T-helper 1 cell treated with Interleukin-12 subunit alpha and Interleukin-12 subunit beta and Interleukin-4 antibody, amounts not matched to agents 30 μg/mL and 1 μg/mL, for 36 hours (primary cell): ENCODE measurements around the gene BNIPL.

Experiments
- H3K27ac Mint-ChIP-seq: one replicate; pipeline ENCODE4 v1.8.0; 2021; ENCODE audit warnings: mild to moderate bottlenecking, mixed read lengths
- H3K27me3 Mint-ChIP-seq: one replicate; pipeline ENCODE4 v1.8.0; 2021; ENCODE audit warnings: low read depth, mixed read lengths
- H3K36me3 Mint-ChIP-seq: one replicate; pipeline ENCODE4 v1.8.0; 2021; ENCODE audit warnings: low read depth, mixed read lengths
- H3K4me1 Mint-ChIP-seq: one replicate; pipeline ENCODE4 v1.8.0; 2021; ENCODE audit warnings: low read depth, mixed read lengths
- H3K4me3 Mint-ChIP-seq: one replicate; pipeline ENCODE4 v1.8.0; 2021; ENCODE audit warnings: mild to moderate bottlenecking, moderate library complexity, mixed read lengths
- H3K9me3 Mint-ChIP-seq: one replicate; pipeline ENCODE4 v1.8.0; 2021; ENCODE audit warnings: mixed read lengths

The BNIPL gene

DNA sequence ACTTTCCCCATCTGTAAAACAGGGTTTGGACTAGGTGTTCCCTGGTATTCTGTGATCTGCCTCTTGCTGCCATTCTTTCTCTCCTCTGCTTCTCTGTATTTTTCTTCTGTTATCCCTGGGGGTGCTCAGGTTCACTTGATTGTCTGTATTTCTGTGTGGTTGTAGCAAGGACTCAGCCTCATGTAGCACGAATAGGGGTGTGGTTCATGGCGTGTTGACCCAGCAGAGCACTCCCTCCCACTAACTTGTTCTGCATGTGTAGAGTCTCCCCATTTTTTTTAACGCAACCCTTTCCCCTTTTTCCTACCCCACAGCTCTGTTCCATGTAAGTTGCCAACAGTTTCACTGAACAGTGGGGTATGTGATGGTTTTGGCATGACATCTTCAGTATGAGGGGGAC is 1.2 kb upstream of the BNIPL start:
- H3K4me3 Mint-ChIP-seq: no peak overlapping the region
- H3K27ac Mint-ChIP-seq: no peak overlapping the region
- peaks cover 24% of the 10 kb centered on the region for H3K36me3 Mint-ChIP-seq

DNA sequence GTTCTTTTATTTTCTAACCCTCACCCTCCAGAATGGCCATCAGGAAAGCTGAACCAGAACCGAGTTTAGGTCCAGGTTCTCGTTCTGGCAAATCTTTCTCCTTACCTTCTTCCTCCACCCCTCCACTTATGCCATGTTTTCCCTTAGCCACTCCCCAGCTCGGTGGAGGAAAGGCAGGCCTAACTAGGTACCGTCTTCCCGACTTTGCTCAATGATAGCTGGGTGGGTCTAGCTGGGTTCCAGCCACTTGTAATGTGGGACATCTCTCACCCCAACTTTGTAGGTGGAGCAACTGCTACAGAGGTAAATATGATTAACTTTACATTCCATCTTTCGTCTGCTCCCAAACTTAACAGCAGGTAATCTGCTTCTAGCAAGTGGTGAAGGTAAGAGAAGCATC is 646 bp downstream of the BNIPL start:
- no peak overlapping the region for H3K4me3 Mint-ChIP-seq
- H3K27ac Mint-ChIP-seq: no peak overlapping the region
- peaks cover 20% of the 10 kb centered on the region for H3K36me3 Mint-ChIP-seq
- no peaks in the 10 kb centered on the region for H3K4me1 Mint-ChIP-seq
- H3K9me3 Mint-ChIP-seq: no peaks in the 10 kb centered on the region
- no peaks in the 10 kb centered on the region for H3K27me3 Mint-ChIP-seq

More for the DNA sequence above, 1.2 kb upstream of the BNIPL start:
- Mint-ChIP-seq H3K4me1 (no peaks in the 10 kb centered on the region), H3K9me3 (no peaks in the 10 kb centered on the region), H3K27me3 (no peaks in the 10 kb centered on the region)

DNA sequence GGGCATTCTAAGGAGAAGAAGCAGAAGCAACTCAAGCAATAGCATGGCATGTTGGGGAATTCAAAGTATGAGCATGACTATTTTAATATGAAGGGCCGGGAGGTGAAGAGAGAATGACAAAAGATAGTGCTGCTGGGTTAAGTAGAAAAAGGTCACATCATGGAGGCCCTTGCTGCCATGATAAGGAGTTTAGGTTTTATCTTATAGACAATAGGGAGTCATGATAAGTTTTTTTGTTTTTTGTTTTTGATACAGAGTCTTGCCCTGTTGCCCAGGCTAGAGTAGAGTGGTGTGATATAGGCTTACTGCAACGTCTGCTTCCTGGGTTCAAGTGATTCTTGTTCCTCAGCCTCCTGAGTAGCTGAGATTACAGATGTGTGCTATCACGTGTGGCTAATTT is 3.1 kb downstream of the BNIPL start:
- no peak overlapping the region for H3K27ac Mint-ChIP-seq
- H3K27me3 Mint-ChIP-seq: no peaks in the 10 kb centered on the region
- H3K36me3 Mint-ChIP-seq: peaks cover 23% of the 10 kb centered on the region

DNA sequence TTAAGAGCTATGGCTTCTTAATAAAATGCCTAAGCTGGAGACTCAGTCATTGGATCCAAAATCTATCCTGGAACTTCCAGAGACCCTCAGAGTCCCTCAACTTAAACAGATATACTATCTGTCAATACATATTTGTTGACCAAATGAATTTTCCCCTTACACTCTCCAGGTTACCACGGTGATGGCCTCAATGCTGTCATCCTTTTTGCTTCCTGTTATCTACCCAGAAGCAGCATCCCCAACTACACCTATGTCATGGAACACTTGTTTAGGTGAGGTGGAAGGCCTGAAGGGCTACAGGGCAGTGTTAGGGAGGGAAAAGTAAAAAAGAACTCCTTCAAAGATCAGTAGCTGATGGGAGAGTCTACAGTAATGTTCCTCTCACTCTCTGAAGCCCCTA is 6.8 kb downstream of the BNIPL start:
- H3K27ac Mint-ChIP-seq: no peak overlapping the region
- no peak overlapping the region for H3K4me3 Mint-ChIP-seq

More for the DNA sequence above, 3.1 kb downstream of the BNIPL start:
- peaks cover 6% of the 10 kb centered on the region for H3K4me1 Mint-ChIP-seq
- H3K9me3 Mint-ChIP-seq: no peaks in the 10 kb centered on the region
- H3K4me3 Mint-ChIP-seq: no peak overlapping the region

DNA sequence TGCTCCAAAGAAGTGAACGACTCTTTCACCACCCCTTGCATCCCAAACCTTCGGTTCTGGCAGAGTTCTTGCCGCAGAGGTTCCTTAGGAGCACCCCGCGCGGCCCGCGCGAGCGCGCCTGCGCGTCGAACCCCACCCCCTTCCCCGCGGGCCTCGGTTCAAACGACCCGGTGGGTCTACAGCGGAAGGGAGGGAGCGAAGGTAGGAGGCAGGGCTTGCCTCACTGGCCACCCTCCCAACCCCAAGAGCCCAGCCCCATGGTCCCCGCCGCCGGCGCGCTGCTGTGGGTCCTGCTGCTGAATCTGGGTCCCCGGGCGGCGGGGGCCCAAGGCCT is 11.2 kb downstream of the BNIPL start, which contains the start of gene C1orf56:
Gene C1orf56, plus strand, starts transcription at position 161 of the 334 bp plus-strand sequence. Its CDS starts 97 bp downstream, at position 258.
- H3K4me3 Mint-ChIP-seq: peak within 1 kb of the TSS; percentile 84

More for the DNA sequence above, 6.8 kb downstream of the BNIPL start:
- no peaks in the 10 kb centered on the region for H3K27me3 Mint-ChIP-seq
- H3K9me3 Mint-ChIP-seq: no peaks in the 10 kb centered on the region
- H3K36me3 Mint-ChIP-seq: peaks cover 15% of the 10 kb centered on the region
- H3K4me1 Mint-ChIP-seq: peaks cover 19% of the 10 kb centered on the region

DNA sequence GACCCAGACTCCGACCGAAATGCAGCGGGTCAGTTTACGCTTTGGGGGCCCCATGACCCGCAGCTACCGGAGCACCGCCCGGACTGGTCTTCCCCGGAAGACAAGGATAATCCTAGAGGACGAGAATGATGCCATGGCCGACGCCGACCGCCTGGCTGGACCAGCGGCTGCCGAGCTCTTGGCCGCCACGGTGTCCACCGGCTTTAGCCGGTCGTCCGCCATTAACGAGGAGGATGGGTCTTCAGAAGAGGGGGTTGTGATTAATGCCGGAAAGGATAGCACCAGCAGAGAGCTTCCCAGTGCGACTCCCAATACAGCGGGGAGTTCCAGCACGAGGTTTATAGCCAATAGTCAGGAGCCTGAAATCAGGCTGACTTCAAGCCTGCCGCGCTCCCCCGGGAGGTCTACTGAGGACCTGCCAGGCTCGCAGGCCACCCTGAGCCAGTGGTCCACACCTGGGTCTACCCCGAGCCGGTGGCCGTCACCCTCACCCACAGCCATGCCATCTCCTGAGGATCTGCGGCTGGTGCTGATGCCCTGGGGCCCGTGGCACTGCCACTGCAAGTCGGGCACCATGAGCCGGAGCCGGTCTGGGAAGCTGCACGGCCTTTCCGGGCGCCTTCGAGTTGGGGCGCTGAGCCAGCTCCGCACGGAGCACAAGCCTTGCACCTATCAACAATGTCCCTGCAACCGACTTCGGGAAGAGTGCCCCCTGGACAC is 11.7 kb downstream of the BNIPL start:
- peaks cover 28% of the 10 kb centered on the region for H3K36me3 Mint-ChIP-seq
- H3K9me3 Mint-ChIP-seq: no peaks in the 10 kb centered on the region
- H3K27ac Mint-ChIP-seq: peak overlapping the region; percentile 62
- H3K4me3 Mint-ChIP-seq: peak overlapping the region; percentile 84
- H3K27me3 Mint-ChIP-seq: no peaks in the 10 kb centered on the region
- peaks cover 34% of the 10 kb centered on the region for H3K4me1 Mint-ChIP-seq

More for the DNA sequence above, 11.2 kb downstream of the BNIPL start, which contains the start of gene C1orf56:
- Mint-ChIP-seq H3K36me3 (peaks cover 27% of the 10 kb centered on the region), H3K4me1 (peaks cover 36% of the 10 kb centered on the region), H3K27ac (peak within 1 kb of the TSS; percentile 62), H3K9me3 (no peaks in the 10 kb centered on the region), H3K27me3 (no peaks in the 10 kb centered on the region)

DNA sequence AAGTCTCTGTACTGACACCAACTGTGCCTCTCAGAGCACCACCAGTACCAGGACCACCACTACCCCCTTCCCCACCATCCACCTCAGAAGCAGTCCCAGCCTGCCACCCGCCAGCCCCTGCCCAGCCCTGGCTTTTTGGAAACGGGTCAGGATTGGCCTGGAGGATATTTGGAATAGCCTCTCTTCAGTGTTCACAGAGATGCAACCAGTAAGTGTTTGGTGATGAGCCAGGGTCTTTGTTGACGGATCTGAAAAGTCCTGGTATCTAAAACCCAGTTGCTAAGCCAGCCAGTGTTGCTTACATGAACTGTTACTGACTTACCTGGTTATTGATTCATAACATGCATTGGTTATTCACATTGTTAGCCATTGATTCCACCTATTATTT is 12.3 kb downstream of the BNIPL start:
- H3K27me3 Mint-ChIP-seq: no peaks in the 10 kb centered on the region
- H3K27ac Mint-ChIP-seq: no peak overlapping the region
- H3K4me1 Mint-ChIP-seq: peaks cover 31% of the 10 kb centered on the region
- no peaks in the 10 kb centered on the region for H3K9me3 Mint-ChIP-seq
- H3K36me3 Mint-ChIP-seq: peaks cover 29% of the 10 kb centered on the region
- H3K4me3 Mint-ChIP-seq: peak overlapping the region; percentile 84

DNA sequence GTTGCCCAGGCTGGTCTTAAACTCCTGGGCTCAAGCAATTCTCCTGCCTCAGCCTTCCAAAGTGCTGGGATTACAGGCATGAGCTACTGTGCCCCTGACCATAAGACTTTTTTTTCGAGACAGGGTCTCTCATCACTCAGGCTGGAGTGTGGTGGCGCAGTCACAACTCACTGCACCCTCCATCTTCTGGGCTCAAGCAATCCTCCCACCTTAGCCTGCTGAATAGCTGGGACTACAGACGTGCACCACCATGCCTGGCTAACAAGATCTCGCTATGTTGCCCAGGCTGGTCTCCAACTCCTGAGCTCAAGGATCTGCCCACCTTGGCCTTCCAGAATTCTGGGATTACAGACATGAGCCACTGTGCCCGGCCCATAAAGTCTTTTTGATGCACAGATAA is 13.1 kb downstream of the BNIPL start:
- Mint-ChIP-seq H3K36me3 (peaks cover 31% of the 10 kb centered on the region), H3K27ac (no peak overlapping the region), H3K4me3 (no peak overlapping the region), H3K4me1 (peaks cover 32% of the 10 kb centered on the region), H3K9me3 (no peaks in the 10 kb centered on the region), H3K27me3 (no peaks in the 10 kb centered on the region)

DNA sequence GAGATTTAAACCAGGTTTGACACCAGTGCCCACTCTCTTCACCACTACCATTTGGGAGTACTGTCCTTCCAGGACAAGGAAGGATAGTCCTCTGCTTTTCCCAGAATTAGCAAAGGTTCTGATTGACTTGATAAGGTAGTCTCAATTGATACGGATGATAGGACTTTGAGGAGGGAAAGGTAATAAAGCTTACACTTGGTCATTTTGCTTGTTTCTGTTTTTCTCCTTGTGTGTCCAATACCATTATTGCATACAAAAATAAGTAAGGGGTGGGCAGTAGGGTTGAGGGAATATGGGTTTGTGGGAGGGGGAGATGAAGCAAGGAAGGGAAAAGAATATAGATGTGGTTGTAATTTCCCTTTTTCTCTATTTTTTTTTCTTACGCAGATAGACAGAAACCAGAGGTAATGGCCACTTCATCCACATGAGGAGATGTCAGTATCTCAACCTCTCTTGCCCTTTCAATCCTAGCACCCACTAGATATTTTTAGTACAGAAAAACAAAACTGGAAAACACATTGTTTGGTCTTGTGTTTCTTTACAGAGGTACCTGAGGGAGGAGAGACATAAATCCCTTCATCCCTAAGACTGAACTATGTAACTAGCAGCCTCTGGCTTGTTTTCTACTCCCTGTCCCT is 13.8 kb downstream of the BNIPL start:
- peaks cover 36% of the 10 kb centered on the region for H3K4me1 Mint-ChIP-seq
- H3K9me3 Mint-ChIP-seq: no peaks in the 10 kb centered on the region
- H3K27ac Mint-ChIP-seq: no peak overlapping the region
- no peak overlapping the region for H3K4me3 Mint-ChIP-seq
- H3K36me3 Mint-ChIP-seq: peaks cover 36% of the 10 kb centered on the region
- H3K27me3 Mint-ChIP-seq: no peaks in the 10 kb centered on the region

DNA sequence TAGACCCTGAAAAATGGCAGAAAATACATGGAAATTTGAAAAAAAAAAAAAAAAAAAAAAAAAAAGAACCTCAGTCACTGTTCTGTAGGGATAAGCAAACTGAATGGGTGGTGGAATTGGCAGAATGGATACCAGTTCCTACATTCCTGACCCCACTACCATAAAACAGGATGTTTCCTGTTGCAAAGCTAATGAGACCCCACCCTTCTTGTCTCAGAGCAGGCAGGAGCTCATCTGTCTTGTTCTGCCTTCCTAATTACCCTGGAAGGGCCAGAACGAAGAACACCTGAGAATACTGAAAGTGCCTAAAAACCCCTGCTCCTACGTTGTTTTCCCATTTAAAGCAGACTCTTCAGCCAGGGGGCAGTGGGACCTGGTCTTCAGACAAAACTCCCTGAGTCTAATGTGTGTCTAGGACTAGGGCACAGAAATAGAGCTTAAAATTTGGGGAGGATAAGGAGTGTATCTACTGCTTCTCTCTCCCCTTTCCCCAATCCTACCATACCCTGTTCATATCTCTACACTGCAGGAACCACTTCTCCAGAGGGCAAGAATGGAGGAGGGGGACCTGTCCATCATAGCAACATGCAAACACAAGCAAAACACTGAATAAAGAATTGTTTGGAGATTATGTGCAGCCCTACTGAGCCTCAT is 15.1 kb downstream of the BNIPL start:
- no peak overlapping the region for H3K27ac Mint-ChIP-seq
- H3K9me3 Mint-ChIP-seq: no peaks in the 10 kb centered on the region
- peaks cover 44% of the 10 kb centered on the region for H3K36me3 Mint-ChIP-seq
- H3K4me1 Mint-ChIP-seq: peaks cover 42% of the 10 kb centered on the region
- no peak overlapping the region for H3K4me3 Mint-ChIP-seq
- H3K27me3 Mint-ChIP-seq: no peaks in the 10 kb centered on the region

DNA sequence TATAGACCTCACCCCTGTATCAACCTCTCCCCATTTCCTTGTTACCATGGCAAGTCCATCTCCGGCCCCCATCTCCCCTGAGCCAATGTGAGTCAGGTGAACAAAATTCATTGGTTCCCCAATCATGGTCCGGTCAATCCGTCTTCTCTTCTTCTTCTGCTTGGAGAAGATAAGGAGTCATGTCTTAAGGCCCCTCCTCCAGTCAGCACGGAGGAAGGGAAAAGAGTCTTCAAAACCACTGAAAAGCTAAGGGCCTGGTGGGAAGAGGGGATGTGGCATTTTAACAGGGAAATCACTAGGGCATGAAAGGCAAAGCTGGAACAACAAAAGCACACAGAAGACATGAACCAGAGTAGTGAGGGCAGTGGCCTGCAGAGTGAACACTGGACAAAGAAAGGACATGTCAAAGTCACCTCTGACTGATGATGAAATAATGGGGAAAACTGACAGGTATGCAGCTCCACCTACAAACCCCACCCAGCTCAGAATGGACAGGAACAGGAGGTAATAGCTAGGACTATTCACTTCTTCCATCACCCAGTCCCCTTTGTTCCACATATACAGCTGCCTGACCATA is 18.7 kb downstream of the BNIPL start:
- Mint-ChIP-seq H3K9me3 (no peaks in the 10 kb centered on the region), H3K36me3 (peaks cover 67% of the 10 kb centered on the region), H3K4me1 (peaks cover 45% of the 10 kb centered on the region), H3K27me3 (no peaks in the 10 kb centered on the region), H3K27ac (peak overlapping the region; percentile 95), H3K4me3 (peak overlapping the region; percentile 99)

DNA sequence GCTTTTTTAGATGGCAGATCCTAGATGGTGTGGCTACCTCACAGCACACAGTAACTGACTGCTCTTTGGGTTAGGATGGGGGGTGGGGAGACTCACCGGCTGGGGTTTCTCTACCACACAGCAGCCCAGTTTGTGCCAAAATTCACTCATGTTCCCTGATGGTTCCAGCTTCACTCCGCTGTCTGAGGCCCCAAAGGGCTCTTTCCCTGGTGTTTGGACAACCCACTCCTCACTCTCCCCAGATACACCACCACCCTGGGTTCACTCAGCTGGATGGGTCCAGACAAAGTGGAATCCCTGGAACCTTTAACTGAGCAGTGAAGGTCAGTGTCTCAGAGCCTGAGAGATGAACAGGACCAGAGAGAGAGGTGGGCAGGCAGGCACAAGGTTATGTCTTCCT is 19.2 kb downstream of the BNIPL start:
- Mint-ChIP-seq H3K4me3 (peak overlapping the region; percentile 99), H3K27ac (peak overlapping the region; percentile 95), H3K27me3 (no peaks in the 10 kb centered on the region), H3K9me3 (no peaks in the 10 kb centered on the region), H3K36me3 (peaks cover 66% of the 10 kb centered on the region), H3K4me1 (peaks cover 44% of the 10 kb centered on the region)

DNA sequence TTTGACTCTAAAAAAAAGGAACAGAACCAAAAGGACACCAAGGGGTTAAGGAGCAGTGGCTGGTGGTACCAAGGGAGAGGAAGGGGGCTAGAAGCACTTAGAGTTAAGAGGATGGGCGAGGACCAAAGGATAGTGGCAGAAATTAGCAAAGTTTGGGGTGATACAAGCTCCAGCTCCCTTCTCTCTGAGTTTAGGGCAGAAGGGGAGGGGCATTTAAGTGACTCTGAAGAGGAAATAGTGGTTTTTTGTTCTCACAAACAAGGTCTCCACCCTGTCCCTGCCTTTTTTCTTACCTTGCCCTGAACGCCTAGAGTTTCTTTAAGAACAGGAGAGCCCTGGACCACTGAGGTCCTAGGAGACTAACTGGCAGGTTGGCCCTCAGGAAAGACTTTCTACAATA is 19.8 kb downstream of the BNIPL start:
- Mint-ChIP-seq H3K27ac (peak overlapping the region; percentile 95), H3K4me3 (peak overlapping the region; percentile 99), H3K27me3 (no peaks in the 10 kb centered on the region), H3K36me3 (peaks cover 66% of the 10 kb centered on the region), H3K4me1 (peaks cover 47% of the 10 kb centered on the region), H3K9me3 (no peaks in the 10 kb centered on the region)

DNA sequence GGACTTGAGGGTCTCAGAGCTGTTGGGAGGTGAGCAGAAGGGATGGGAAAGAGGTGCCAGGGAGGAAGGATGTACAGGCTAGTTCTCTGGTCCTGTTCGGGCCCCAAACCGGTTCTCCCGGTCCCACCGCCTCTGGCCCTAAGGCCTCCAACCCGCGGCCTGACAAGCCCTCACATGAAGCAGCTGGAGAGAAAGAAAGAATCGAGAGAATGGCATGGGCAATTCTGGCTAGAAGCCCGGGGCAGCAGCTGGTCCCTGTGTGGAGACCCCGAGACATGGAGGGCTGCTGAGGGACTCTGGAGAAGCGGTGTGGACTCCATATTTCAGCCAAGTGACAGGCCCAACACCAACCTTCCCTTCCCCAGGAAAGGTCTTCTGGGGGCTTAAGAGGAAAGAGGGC is 22.3 kb downstream of the BNIPL start:
- Mint-ChIP-seq H3K4me1 (peaks cover 44% of the 10 kb centered on the region), H3K27ac (peak overlapping the region; percentile 95), H3K4me3 (peak overlapping the region; percentile 99), H3K36me3 (peaks cover 48% of the 10 kb centered on the region), H3K27me3 (no peaks in the 10 kb centered on the region), H3K9me3 (no peaks in the 10 kb centered on the region)
